HepG2 (cell line): ENCODE data around the gene FFAR1. TPM values are rescaled to one million over a fixed set of nuclear protein-coding genes. Genes with fewer than 3 reads are reported as not detected.

Experiments
- ARNT2 ChIP-seq: sonication (generic); formaldehyde crosslinking; IDR thresholded peaks from 2 replicates; pipeline ENCODE4 v1.8.0; 2022; ENCODE audit warnings: mild to moderate bottlenecking, low read depth, missing genetic modification reagents, moderate library complexity
- ATF7 ChIP-seq, 2 experiments: fragments of 450-650 bp in 1 of 2; sonication (generic) in 1 of 2; formaldehyde crosslinking in 1 of 2; IDR thresholded peaks; 2 replicates each; pipeline versions ENCODE4 v1.4.0 to v1.6.1; 2016 to 2020; ENCODE audit warnings: antibody characterized with exemption in 1 of 2, mild to moderate bottlenecking in 1 of 2, missing genetic modification reagents in 1 of 2
- BRCA1 ChIP-seq: sonication (generic); formaldehyde crosslinking; IDR thresholded peaks from 2 replicates; pipeline ENCODE4 v1.4.0; 2020; ENCODE audit warnings: missing genetic modification reagents
- CSRNP1 ChIP-seq: sonication (generic); formaldehyde crosslinking; IDR thresholded peaks from 2 replicates; pipeline ENCODE4 v1.8.1; 2023; ENCODE audit warnings: mild to moderate bottlenecking, missing genetic modification reagents
- E2F1 ChIP-seq: sonication (generic); formaldehyde crosslinking; IDR thresholded peaks from 2 replicates; pipeline ENCODE4 v1.5.0; 2020; ENCODE audit warnings: missing genetic modification reagents
- FOXA1 ChIP-seq, 2 experiments: fragments of 450-650 bp in 1 of 2; sonication (generic) in 1 of 2; formaldehyde crosslinking in 1 of 2; IDR thresholded peaks; 2 replicates each; pipeline versions ENCODE4 v1.4.0 to v1.6.1; 2016 to 2020; ENCODE audit warnings: missing genetic modification reagents in 1 of 2
- FOXA3 ChIP-seq: IDR thresholded peaks from 2 replicates; pipeline ENCODE4 v1.6.1; 2016; ENCODE audit warnings: missing genetic modification reagents, missing compliant biosample characterization
- HMG20B ChIP-seq: conservative IDR thresholded peaks from 2 replicates; pipeline ENCODE4 v1.6.1; 2016; ENCODE audit warnings: missing genetic modification reagents, missing compliant biosample characterization
- HNF4G ChIP-seq, 2 experiments: sonication (generic) in 1 of 2; formaldehyde crosslinking in 1 of 2; IDR thresholded peaks; 2 replicates each; pipeline versions ENCODE4 v1.4.0 to v1.6.1; 2011 to 2020; ENCODE audit warnings: borderline replicate concordance in 2 of 2, low read depth in 2 of 2, mild to moderate bottlenecking in 2 of 2, low read length in 1 of 2, missing genetic modification reagents in 1 of 2, moderate library complexity in 1 of 2
- NFKB2 ChIP-seq: sonication (generic); formaldehyde crosslinking; IDR thresholded peaks from 2 replicates; pipeline ENCODE4 v1.4.0; 2020; ENCODE audit warnings: missing genetic modification reagents, borderline replicate concordance
- TRAFD1 ChIP-seq: sonication (generic); formaldehyde crosslinking; IDR thresholded peaks from 2 replicates; pipeline ENCODE4 v1.5.1; 2020; ENCODE audit warnings: missing genetic modification reagents, mild to moderate bottlenecking, borderline replicate concordance
- ZEB1 ChIP-seq: IDR thresholded peaks from 2 replicates; pipeline ENCODE4 v1.6.1; 2012; ENCODE audit warnings: mild to moderate bottlenecking, low read depth, inconsistent platforms; ENCODE audit not compliant: insufficient replicate concordance
- ZFP37 ChIP-seq: sonication (generic); formaldehyde crosslinking; IDR thresholded peaks from 2 replicates; pipeline ENCODE4 v1.4.0; 2020; ENCODE audit warnings: missing genetic modification reagents, borderline replicate concordance
- ZNF224 ChIP-seq: sonication (generic); formaldehyde crosslinking; IDR thresholded peaks from 2 replicates; pipeline ENCODE4 v1.5.0; 2020; ENCODE audit warnings: mild to moderate bottlenecking, missing genetic modification reagents
- ZNF230 ChIP-seq: sonication (generic); formaldehyde crosslinking; IDR thresholded peaks from 2 replicates; pipeline ENCODE4 v1.4.0; 2020; ENCODE audit warnings: mild to moderate bottlenecking, missing genetic modification reagents
- ZNF484 ChIP-seq: sonication (generic); formaldehyde crosslinking; IDR thresholded peaks from 2 replicates; pipeline ENCODE4 v1.5.1; 2020; ENCODE audit warnings: mild to moderate bottlenecking, low read depth, missing genetic modification reagents, borderline replicate concordance
- ZNF589 ChIP-seq: sonication (generic); formaldehyde crosslinking; conservative IDR thresholded peaks from 2 replicates; pipeline ENCODE4 v1.8.0; 2022; ENCODE audit warnings: mild to moderate bottlenecking, moderate library complexity, missing genetic modification reagents
- ZNF770 ChIP-seq: sonication (generic); formaldehyde crosslinking; IDR thresholded peaks from 2 replicates; pipeline ENCODE4 v1.5.0; 2020; ENCODE audit warnings: mild to moderate bottlenecking, missing genetic modification reagents
- ZNF784 ChIP-seq: sonication (generic); formaldehyde crosslinking; IDR thresholded peaks from 2 replicates; pipeline ENCODE4 v1.5.1; 2020; ENCODE audit warnings: missing genetic modification reagents, mild to moderate bottlenecking, borderline replicate concordance
- ZNF841 ChIP-seq: sonication (generic); formaldehyde crosslinking; IDR thresholded peaks from 2 replicates; pipeline ENCODE4 v1.8.1; 2023; ENCODE audit warnings: missing genetic modification reagents, borderline replicate concordance
- polyA plus RNA-seq, 8 experiments: library from polyadenylated mRNA; depleted of rRNA in 3 of 8; stranded (reverse) in 7 of 8; unstranded in 1 of 8; fragments of >200 nt; fragmentation: Illumina TruSeq in 4 of 8; extraction: Trizol in 4 of 8; gene quantifications; 2 replicates each; pipeline versions ENCODE4 v1.2.1 to v1.2.3, GENCODE V29; 2011 to 2016; ENCODE audit warnings: low read depth in 4 of 8, missing spikeins in 1 of 8, mixed read lengths in 1 of 8; ENCODE audit not compliant: insufficient read depth in 1 of 8
- total RNA-seq, 5 experiments: library from RNA; depleted of rRNA; stranded (reverse); fragments of >200 nt; fragmentation: Illumina TruSeq; extraction: Trizol; gene quantifications; 2 replicates each; pipeline ENCODE4 v1.2.3, GENCODE V29; 2016; ENCODE audit warnings: low read depth in 1 of 5

The FFAR1 gene
- total and polyA plus RNA-seq, 2 of the 13 experiments (the other 11 are each of a cell fraction or from before 2014, with no cell fraction given), result not detected

GRCh38 chr19:35352448-35353304 is 5.0 kb downstream of the FFAR1 start (continued):
- no peak for TF ChIP-seq ZNF770 (CRISPR knock-in tag)
- TF ChIP-seq TRAFD1 (CRISPR knock-in tag), result peak; percentile 63; the same call in 1 of the 2 replicates
- TF ChIP-seq FOXA3, result peak; percentile 29; the same call in 1 of the 2 replicates
- TF ChIP-seq BRCA1 (CRISPR knock-in tag), result no peak
- TF ChIP-seq HMG20B (CRISPR knock-in tag), result no peak
- TF ChIP-seq ATF7 (IDR thresholded peaks at IDR 0.05), result no peak
- no peak for TF ChIP-seq ATF7 (CRISPR knock-in tag; IDR thresholded peaks at IDR 0.05)
- no peak for TF ChIP-seq E2F1 (CRISPR knock-in tag)
- TF ChIP-seq ZNF224 (CRISPR knock-in tag), result no peak
- TF ChIP-seq HNF4G (IDR thresholded peaks at IDR 0.05; ENCODE audit: borderline replicate concordance, low read depth, low read length), result no peak
- TF ChIP-seq HNF4G (CRISPR knock-in tag; IDR thresholded peaks at IDR 0.05; ENCODE audit: borderline replicate concordance, low read depth), result no peak
- no peak for TF ChIP-seq FOXA1 (IDR thresholded peaks at IDR 0.05)
- no peak for TF ChIP-seq FOXA1 (CRISPR knock-in tag; IDR thresholded peaks at IDR 0.05)
- TF ChIP-seq CSRNP1 (CRISPR knock-in tag), result no peak
- TF ChIP-seq ARNT2 (CRISPR knock-in tag), result no peak
- no peak for TF ChIP-seq NFKB2 (CRISPR knock-in tag)
- TF ChIP-seq ZFP37 (CRISPR knock-in tag), result no peak
- TF ChIP-seq ZNF589 (CRISPR knock-in tag), result no peak
- no peak for TF ChIP-seq ZNF784 (CRISPR knock-in tag)
- TF ChIP-seq ZNF230 (CRISPR knock-in tag), result no peak
- TF ChIP-seq ZNF841 (CRISPR knock-in tag), result no peak
- TF ChIP-seq ZNF484 (CRISPR knock-in tag), result no peak
- TF ChIP-seq ZEB1, result no peak
